AG09319 (cell line): ENCODE measurements around the gene CNTD1.
A peak's percentile ranks its signal among the peaks of the same experiment; 100 is the strongest.

Source experiments
- DNase-seq: peaks from one replicate; pipeline ENCODE4 v3.0.0-alpha.2; 2010; ENCODE audit warnings: low read depth; ENCODE audit errors: extremely low read depth
- TF ChIP-seq, protein P1 (sequence below): IDR thresholded peaks from 2 replicates; pipeline ENCODE4 v1.5.1; 2011; ENCODE audit warnings: low read depth, mild to moderate bottlenecking, inconsistent platforms, low read length, moderate library complexity

Gene CNTD1

GRCh38 chr17:42798011-42798382, 664 bp upstream of the CNTD1 start:
- DNase-seq = no peak
- TF ChIP-seq, protein P1, sequence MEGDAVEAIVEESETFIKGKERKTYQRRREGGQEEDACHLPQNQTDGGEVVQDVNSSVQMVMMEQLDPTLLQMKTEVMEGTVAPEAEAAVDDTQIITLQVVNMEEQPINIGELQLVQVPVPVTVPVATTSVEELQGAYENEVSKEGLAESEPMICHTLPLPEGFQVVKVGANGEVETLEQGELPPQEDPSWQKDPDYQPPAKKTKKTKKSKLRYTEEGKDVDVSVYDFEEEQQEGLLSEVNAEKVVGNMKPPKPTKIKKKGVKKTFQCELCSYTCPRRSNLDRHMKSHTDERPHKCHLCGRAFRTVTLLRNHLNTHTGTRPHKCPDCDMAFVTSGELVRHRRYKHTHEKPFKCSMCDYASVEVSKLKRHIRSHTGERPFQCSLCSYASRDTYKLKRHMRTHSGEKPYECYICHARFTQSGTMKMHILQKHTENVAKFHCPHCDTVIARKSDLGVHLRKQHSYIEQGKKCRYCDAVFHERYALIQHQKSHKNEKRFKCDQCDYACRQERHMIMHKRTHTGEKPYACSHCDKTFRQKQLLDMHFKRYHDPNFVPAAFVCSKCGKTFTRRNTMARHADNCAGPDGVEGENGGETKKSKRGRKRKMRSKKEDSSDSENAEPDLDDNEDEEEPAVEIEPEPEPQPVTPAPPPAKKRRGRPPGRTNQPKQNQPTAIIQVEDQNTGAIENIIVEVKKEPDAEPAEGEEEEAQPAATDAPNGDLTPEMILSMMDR = no peak

DNA sequence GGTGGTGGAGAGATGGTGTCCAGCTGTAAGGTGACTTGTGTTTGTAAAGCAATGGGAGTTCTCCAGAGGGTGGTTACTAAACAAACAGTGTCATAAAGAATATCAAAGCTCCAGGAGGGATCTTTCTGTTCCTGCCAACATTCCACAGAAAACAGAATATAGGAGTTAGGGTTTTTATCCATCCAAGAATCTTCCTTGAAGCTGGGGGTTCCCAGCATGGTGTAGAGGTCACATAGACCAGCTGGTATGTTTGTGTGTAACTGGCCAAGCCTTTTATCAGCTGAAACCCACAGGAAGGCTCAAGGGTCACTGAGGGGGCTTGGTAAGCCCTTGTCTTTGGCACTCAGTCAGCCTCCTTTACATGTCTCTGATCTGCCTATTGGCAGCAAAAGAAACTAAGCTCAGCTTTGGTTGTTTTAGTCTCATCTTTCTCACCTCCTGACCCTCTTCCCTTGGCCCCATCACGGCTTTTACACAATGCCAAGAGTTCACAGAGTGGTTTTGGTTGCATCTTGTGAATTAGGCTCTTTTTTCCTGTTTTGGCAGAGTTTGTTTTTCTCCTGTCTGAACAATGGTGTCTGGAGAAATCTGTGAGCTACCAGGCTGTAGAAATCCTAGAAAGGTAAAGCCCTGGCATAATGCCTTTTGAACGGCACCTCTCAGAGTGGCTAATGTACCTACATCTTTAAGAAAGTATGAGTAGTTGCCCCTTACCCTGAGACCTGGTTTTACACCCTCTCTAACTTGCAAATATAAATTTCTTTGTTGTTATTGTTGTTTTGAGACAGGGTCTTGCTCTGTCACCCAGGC, 4.6 kb downstream of the CNTD1 start:
- TF ChIP-seq, protein P1 = no peak
- no peak for DNase-seq

DNA sequence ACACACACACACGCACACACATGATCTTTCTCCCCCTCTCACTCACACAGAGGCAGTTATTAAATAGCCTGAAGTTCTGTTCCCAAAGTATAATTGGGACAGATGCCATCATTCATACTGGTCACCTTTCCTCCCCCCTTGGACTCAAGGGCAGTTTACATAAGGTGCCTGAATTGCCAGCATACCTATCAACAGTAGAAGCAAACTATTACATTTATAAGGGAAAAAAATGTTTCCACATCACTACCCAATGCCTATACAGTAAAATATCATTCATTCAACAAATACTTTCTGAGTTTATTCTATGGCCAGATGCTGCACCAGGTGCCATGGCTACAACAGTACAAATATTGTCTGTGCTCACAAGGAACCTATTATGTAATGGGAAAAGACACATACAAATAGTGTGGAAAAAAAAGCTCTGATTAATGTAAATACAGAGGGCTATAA, 6.3 kb downstream of the CNTD1 start:
- DNase-seq = no peak
- TF ChIP-seq, protein P1 = no peak

DNA sequence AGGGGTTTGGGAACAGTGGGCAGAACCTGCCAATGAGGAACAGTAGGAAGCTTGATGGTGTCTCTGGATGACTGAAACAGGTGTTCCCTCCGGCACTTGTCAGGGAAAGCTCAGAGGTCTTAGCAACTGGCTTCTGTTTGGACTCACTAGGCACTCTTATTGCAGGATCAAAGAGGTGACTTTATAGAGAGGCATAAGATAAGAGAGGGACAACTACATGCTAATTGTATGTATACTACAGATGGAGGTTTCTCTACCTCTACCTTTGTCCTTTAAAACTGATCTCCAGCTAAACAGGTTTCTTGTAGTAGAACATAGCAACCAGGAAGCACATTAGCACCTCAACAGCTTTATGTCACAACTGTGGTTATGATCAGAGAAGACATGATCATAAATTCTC, 7.6 kb downstream of the CNTD1 start:
- no peak for DNase-seq
- TF ChIP-seq, protein P1 = no peak

GRCh38 chr17:42809250-42809649, 10.6 kb downstream of the CNTD1 start:
- DNase-seq = peak; percentile 61
- TF ChIP-seq, protein P1 = no peak

DNA sequence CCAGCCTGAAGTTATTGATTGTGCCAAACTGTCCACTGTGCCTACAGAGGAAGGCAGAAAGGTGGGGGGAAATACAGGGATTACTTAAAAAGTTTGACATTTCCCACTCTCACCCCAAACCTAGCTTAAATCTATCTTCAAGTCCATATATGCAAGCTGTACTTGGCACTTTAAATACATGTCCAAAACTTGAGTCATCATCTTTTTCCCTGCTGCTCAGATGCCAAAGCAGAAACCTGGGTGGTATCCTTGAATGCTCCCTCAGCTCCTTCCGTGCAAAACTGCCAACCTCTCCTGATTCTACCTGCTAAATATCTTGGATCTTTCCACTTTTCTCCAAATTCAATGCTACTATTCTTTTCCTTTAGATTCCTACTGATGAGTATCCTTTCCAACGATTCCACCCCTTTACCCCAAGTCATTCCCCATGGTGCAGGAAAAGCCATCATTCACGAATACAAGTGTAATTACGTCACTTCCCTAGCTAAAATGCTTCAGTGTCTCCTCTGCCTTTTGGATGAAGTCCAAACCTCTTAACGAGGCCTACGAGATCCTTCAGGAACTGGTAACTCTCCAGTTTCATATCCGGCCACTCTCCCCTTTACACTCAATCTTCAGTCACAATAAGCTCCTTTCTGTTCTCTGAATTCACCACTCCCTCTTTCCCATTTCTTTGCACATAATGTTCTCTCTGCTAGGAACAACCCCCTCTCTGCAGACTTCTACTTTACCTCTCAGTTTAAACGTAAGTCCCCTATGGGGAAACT, 16.2 kb downstream of the CNTD1 start:
- DNase-seq = no peak
- TF ChIP-seq, protein P1 = no peak

DNA sequence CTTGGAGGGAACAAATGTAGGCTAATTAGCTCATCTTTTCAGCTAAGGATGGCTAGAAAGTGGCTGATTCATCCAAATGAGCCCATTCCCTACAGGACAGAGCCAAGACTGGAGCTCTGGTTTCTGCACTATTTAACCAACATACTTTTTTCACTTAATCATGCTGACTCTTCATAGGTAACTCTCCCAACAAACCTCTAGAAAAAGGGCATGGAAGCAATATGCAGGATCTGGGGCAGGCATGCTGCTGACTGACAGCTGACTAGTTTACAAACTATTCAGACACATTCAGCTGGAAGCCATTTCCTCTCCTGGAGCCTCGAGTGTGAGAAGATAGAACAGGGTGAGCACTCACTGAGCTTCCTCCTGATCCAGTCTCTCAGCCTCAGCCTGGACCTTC, 19.2 kb downstream of the CNTD1 start:
- DNase-seq = no peak
- TF ChIP-seq, protein P1 = no peak
